ENCODE data around the gene STK39. TPM values are rescaled to one million over a fixed set of nuclear protein-coding genes. Genes with fewer than 3 reads are reported as not detected.

STK39 gene
- total and polyA plus RNA-seq, 2 donors from 2014 or later: 15.9 to 27.1 TPM

DNA sequence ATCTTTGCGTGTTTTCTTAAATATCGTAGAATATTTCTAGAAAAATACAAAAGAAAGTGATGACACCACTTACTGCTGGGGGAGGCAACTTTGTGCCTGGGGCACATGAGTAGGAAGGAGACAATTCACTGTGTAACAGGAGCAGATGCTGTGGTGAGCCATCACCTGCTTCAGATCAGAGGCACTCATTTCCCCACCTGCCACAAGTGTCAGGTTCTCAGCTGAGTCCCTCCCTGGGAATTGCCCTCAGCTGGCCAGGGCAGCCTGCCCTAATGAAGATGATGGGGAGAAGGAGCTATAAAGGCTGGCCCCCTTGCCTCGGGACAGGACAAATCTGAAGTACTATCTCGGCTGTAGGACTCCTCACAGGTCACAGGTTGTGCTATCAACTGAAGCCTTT lies 322.8 kb downstream of the STK39 start:
- H3K4me1 ChIP-seq (ENCODE audit: control insufficient read depth in 2 of 3, insufficient read depth in 2 of 3, low read depth in 1 of 3, low read length in 3 of 3): no peaks in the 10 kb centered on the region
- H3K9ac ChIP-seq (ENCODE audit: low read length in 3 of 3): no peak overlapping the region
- no peak overlapping the region for H3K27ac ChIP-seq (ENCODE audit: low read depth in 2 of 2, low read length in 2 of 2)
- intact Hi-C loops (cut with DNase I): no loop called here
- no peaks in the 10 kb centered on the region for H3K27me3 ChIP-seq (ENCODE audit: control insufficient read depth, insufficient read depth, low read length)
- DNase-seq: no peak
- H3K36me3 ChIP-seq (ENCODE audit: control insufficient read depth in 2 of 3, insufficient read depth in 3 of 3, low read length in 3 of 3): no peaks in the 10 kb centered on the region
- H3K4me3 ChIP-seq (ENCODE audit: low read length in 3 of 3): no peak overlapping the region
- TF ChIP-seq, protein P1, sequence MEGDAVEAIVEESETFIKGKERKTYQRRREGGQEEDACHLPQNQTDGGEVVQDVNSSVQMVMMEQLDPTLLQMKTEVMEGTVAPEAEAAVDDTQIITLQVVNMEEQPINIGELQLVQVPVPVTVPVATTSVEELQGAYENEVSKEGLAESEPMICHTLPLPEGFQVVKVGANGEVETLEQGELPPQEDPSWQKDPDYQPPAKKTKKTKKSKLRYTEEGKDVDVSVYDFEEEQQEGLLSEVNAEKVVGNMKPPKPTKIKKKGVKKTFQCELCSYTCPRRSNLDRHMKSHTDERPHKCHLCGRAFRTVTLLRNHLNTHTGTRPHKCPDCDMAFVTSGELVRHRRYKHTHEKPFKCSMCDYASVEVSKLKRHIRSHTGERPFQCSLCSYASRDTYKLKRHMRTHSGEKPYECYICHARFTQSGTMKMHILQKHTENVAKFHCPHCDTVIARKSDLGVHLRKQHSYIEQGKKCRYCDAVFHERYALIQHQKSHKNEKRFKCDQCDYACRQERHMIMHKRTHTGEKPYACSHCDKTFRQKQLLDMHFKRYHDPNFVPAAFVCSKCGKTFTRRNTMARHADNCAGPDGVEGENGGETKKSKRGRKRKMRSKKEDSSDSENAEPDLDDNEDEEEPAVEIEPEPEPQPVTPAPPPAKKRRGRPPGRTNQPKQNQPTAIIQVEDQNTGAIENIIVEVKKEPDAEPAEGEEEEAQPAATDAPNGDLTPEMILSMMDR (IDR thresholded peaks at IDR 0.05; ENCODE audit: borderline replicate concordance, extremely low read depth, insufficient read depth): no peak
- FAIRE-seq: no peak
- H3K9me3 ChIP-seq (ENCODE audit: control insufficient read depth in 2 of 3, insufficient read depth in 1 of 3, low read length in 3 of 3): no peaks in the 10 kb centered on the region

DNA sequence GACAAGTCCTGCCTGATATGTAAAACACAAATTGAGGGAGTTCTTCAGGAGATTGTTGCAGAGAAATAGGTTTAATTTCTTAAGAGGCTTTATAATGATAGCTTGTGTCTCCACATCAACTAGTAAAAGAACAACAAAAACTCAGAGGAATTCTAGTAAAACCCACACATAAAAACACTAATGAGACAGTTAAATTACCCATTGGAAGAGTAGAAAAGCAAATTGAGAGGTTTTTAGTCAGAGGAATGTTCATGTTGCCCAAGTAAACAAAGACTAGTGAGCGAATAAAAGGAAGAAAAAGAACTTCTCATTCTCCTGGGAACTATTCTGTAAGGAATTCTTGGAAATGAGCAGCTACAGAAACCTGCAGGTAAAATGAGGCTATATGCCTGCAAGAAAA lies 330.6 kb downstream of the STK39 start:
- intact Hi-C loops (cut with DNase I): no loop called here
- no peak overlapping the region for H3K27ac ChIP-seq (ENCODE audit: low read depth in 2 of 2, low read length in 2 of 2)
- no peak overlapping the region for H3K9ac ChIP-seq (ENCODE audit: low read length in 3 of 3)
- H3K27me3 ChIP-seq (ENCODE audit: control insufficient read depth, insufficient read depth, low read length): no peaks in the 10 kb centered on the region
- TF ChIP-seq, protein P1 (IDR thresholded peaks at IDR 0.05; ENCODE audit: borderline replicate concordance, extremely low read depth, insufficient read depth): no peak
- FAIRE-seq (no peak), DNase-seq (no peak)
- no peak overlapping the region for H3K4me3 ChIP-seq (ENCODE audit: low read length in 3 of 3)
- no peaks in the 10 kb centered on the region for H3K9me3 ChIP-seq (ENCODE audit: control insufficient read depth in 2 of 3, insufficient read depth in 1 of 3, low read length in 3 of 3)
- H3K4me1 ChIP-seq (ENCODE audit: control insufficient read depth in 2 of 3, insufficient read depth in 2 of 3, low read depth in 1 of 3, low read length in 3 of 3): no peaks in the 10 kb centered on the region
- no peaks in the 10 kb centered on the region for H3K36me3 ChIP-seq (ENCODE audit: control insufficient read depth in 2 of 3, insufficient read depth in 3 of 3, low read length in 3 of 3)

DNA sequence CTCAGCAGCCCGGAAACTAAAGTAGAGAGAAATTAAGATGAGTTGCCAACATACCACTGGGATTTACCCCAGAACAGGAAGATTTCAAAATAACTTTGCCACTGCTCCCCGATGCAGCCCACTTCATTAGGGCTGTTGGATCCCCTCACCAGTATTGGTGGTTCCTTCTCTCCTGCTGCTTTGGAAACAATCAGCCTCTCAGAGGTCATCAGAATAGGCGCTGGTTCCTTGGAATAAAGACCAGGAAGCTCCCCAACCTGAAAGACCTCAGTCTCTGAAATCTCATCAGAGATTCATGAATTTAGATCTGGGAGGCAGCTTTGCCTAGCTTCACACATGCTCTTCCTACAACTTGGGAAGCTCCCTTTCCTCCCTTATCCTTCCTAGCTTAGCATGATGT lies 332.4 kb downstream of the STK39 start:
- intact Hi-C loops (cut with DNase I): no loop called here
- TF ChIP-seq, protein P1 (IDR thresholded peaks at IDR 0.05; ENCODE audit: borderline replicate concordance, extremely low read depth, insufficient read depth): no peak
- Histone ChIP-seq H3K4me1 (ENCODE audit: control insufficient read depth in 2 of 3, insufficient read depth in 2 of 3, low read depth in 1 of 3, low read length in 3 of 3) (no peaks in the 10 kb centered on the region), H3K9me3 (ENCODE audit: control insufficient read depth in 2 of 3, insufficient read depth in 1 of 3, low read length in 3 of 3) (no peaks in the 10 kb centered on the region), H3K27ac (ENCODE audit: low read depth in 2 of 2, low read length in 2 of 2) (no peak overlapping the region), H3K36me3 (ENCODE audit: control insufficient read depth in 2 of 3, insufficient read depth in 3 of 3, low read length in 3 of 3) (no peaks in the 10 kb centered on the region), H3K9ac (ENCODE audit: low read length in 3 of 3) (no peak overlapping the region), H3K4me3 (ENCODE audit: low read length in 3 of 3) (no peak overlapping the region), H3K27me3 (ENCODE audit: control insufficient read depth, insufficient read depth, low read length) (no peaks in the 10 kb centered on the region)
- DNase-seq (no peak), FAIRE-seq (no peak)

DNA sequence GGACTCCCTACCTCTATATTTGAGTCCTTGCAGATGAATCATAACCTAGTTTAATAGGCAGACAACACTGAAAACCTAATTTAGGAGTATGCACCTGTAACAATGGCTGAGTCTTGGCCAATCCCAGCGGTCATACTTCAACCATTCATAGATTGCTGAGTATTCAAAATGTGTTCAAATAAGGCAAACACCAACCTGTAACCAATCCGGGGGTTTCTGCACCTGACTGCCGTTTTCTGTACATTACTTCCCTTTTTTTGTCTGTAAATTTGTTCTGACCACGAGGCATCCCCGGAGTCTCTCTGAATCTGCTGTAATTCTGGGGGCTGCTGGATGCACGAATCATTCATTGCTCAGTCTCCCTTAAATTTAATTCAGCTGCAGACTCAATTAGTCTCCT lies 338.6 kb downstream of the STK39 start:
- TF ChIP-seq, protein P1 (IDR thresholded peaks at IDR 0.05; ENCODE audit: borderline replicate concordance, extremely low read depth, insufficient read depth): no peak
- DNase-seq: no peak
- intact Hi-C loops (cut with DNase I): no loop called here
- Histone ChIP-seq H3K36me3 (ENCODE audit: control insufficient read depth in 2 of 3, insufficient read depth in 3 of 3, low read length in 3 of 3) (no peaks in the 10 kb centered on the region), H3K9me3 (ENCODE audit: control insufficient read depth in 2 of 3, insufficient read depth in 1 of 3, low read length in 3 of 3) (no peaks in the 10 kb centered on the region), H3K9ac (ENCODE audit: low read length in 3 of 3) (no peak overlapping the region), H3K4me1 (ENCODE audit: control insufficient read depth in 2 of 3, insufficient read depth in 2 of 3, low read depth in 1 of 3, low read length in 3 of 3) (no peaks in the 10 kb centered on the region), H3K4me3 (ENCODE audit: low read length in 3 of 3) (no peak overlapping the region), H3K27ac (ENCODE audit: low read depth in 2 of 2, low read length in 2 of 2) (no peak overlapping the region), H3K27me3 (ENCODE audit: control insufficient read depth, insufficient read depth, low read length) (no peaks in the 10 kb centered on the region)
- no peak for FAIRE-seq

Measured in kidney (tissue), 14 donors.